HepG2 (cell line): Measurements from ENCODE around the gene CHRD. TPM values are rescaled to one million over a fixed set of nuclear protein-coding genes. Genes with fewer than 3 reads are reported as not detected.

Experiments used
- CBFB ChIP-seq: sonication (generic); formaldehyde crosslinking; IDR thresholded peaks from 2 replicates; pipeline ENCODE4 v1.4.0; 2020; ENCODE audit warnings: missing genetic modification reagents
- CBX2 ChIP-seq, 2 experiments: fragments of 200-600 bp in 1 of 2; sonication (generic); formaldehyde crosslinking in 1 of 2; IDR thresholded peaks; 2 replicates each; pipeline versions ENCODE4 v1.7.0 to v1.8.1; 2018 to 2022; ENCODE audit warnings: low read depth in 2 of 2, low read length in 1 of 2, mild to moderate bottlenecking in 1 of 2, missing genetic modification reagents in 1 of 2
- KDM5A ChIP-seq: fragments of 200-600 bp; sonication (generic); IDR thresholded peaks from 2 replicates; pipeline ENCODE4 v1.7.0; 2018; ENCODE audit warnings: antibody characterized with exemption, mild to moderate bottlenecking, low read length, borderline replicate concordance
- KLF16 ChIP-seq, 2 experiments: sonication (generic) in 1 of 2; formaldehyde crosslinking in 1 of 2; IDR thresholded peaks; 2 replicates each; pipeline versions ENCODE4 v1.6.1 to v1.8.0; 2016 to 2023; ENCODE audit warnings: missing genetic modification reagents in 2 of 2, missing compliant biosample characterization in 1 of 2
- MTF1 ChIP-seq: sonication (generic); formaldehyde crosslinking; IDR thresholded peaks from 2 replicates; pipeline ENCODE4 v1.5.0; 2020; ENCODE audit warnings: missing genetic modification reagents
- MXI1 ChIP-seq: IDR thresholded peaks from 3 replicates; pipeline ENCODE4 v1.6.1; 2012; ENCODE audit warnings: low read depth, low read length, inconsistent platforms, borderline replicate concordance
- NRL ChIP-seq: sonication (generic); formaldehyde crosslinking; IDR thresholded peaks from 2 replicates; pipeline ENCODE4 v1.5.0; 2020; ENCODE audit warnings: missing genetic modification reagents, mild to moderate bottlenecking, moderate library complexity, borderline replicate concordance
- PAF1 ChIP-seq: IDR thresholded peaks from 2 replicates; pipeline ENCODE4 v1.6.1; 2016; ENCODE audit warnings: missing genetic modification reagents, missing compliant biosample characterization
- RARA ChIP-seq: IDR thresholded peaks from 2 replicates; pipeline ENCODE4 v1.6.1; 2016; ENCODE audit warnings: missing genetic modification reagents, missing compliant biosample characterization
- RFX3 ChIP-seq: IDR thresholded peaks from 2 replicates; pipeline ENCODE4 v1.6.1; 2016; ENCODE audit warnings: missing biosample characterization, missing genetic modification reagents
- RNF2 ChIP-seq: fragments of 450-650 bp; conservative IDR thresholded peaks from 2 replicates; pipeline ENCODE4 v1.6.1; 2016; ENCODE audit warnings: low read depth
- SIN3A ChIP-seq: IDR thresholded peaks from 2 replicates; pipeline ENCODE4 v1.6.1; 2011; ENCODE audit warnings: low read depth, mild to moderate bottlenecking, control low read depth, low read length, borderline replicate concordance
- SP140L ChIP-seq: sonication (generic); formaldehyde crosslinking; IDR thresholded peaks from 2 replicates; pipeline ENCODE4 v1.4.0; 2020; ENCODE audit warnings: missing genetic modification reagents, borderline replicate concordance
- STAT5B ChIP-seq: sonication (generic); formaldehyde crosslinking; IDR thresholded peaks from 2 replicates; pipeline ENCODE4 v1.4.0; 2020; ENCODE audit warnings: missing genetic modification reagents
- TCF7 ChIP-seq: sonication (generic); IDR thresholded peaks from 2 replicates; pipeline ENCODE4 v1.6.1; 2016; ENCODE audit warnings: antibody characterized with exemption, low read depth
- THYN1 ChIP-seq: sonication (generic); formaldehyde crosslinking; IDR thresholded peaks from 2 replicates; pipeline ENCODE4 v1.8.1; 2023; ENCODE audit warnings: low read depth, mild to moderate bottlenecking, moderate library complexity, missing genetic modification reagents, borderline replicate concordance
- WIZ ChIP-seq: sonication (generic); formaldehyde crosslinking; IDR thresholded peaks from 2 replicates; pipeline ENCODE4 v1.5.1; 2020; ENCODE audit warnings: mild to moderate bottlenecking, missing genetic modification reagents
- ZNF207 ChIP-seq: fragments of 450-650 bp; IDR thresholded peaks from 2 replicates; pipeline ENCODE4 v1.6.1; 2016; ENCODE audit warnings: antibody characterized with exemption, borderline replicate concordance
- ZNF224 ChIP-seq: sonication (generic); formaldehyde crosslinking; IDR thresholded peaks from 2 replicates; pipeline ENCODE4 v1.5.0; 2020; ENCODE audit warnings: mild to moderate bottlenecking, missing genetic modification reagents
- ZNF30 ChIP-seq: sonication (generic); formaldehyde crosslinking; IDR thresholded peaks from 2 replicates; pipeline ENCODE4 v1.5.0; 2020; ENCODE audit warnings: mild to moderate bottlenecking, missing genetic modification reagents
- ZNF556 ChIP-seq: sonication (generic); formaldehyde crosslinking; IDR thresholded peaks from 2 replicates; pipeline ENCODE4 v1.4.0; 2020; ENCODE audit warnings: mild to moderate bottlenecking, missing genetic modification reagents, borderline replicate concordance
- ZNF564 ChIP-seq: sonication (generic); formaldehyde crosslinking; IDR thresholded peaks from 2 replicates; pipeline ENCODE4 v1.8.1; 2023; ENCODE audit warnings: mild to moderate bottlenecking, missing genetic modification reagents
- ZNF839 ChIP-seq: sonication (generic); formaldehyde crosslinking; IDR thresholded peaks from 2 replicates; pipeline ENCODE4 v1.4.0; 2020; ENCODE audit warnings: missing genetic modification reagents, mild to moderate bottlenecking, borderline replicate concordance
- ZNF850 ChIP-seq: sonication (generic); formaldehyde crosslinking; conservative IDR thresholded peaks from 2 replicates; pipeline ENCODE4 v1.9.0; 2021; ENCODE audit warnings: mild to moderate bottlenecking, missing genetic modification reagents
- ZSCAN30 ChIP-seq: sonication (generic); formaldehyde crosslinking; IDR thresholded peaks from 2 replicates; pipeline ENCODE4 v1.5.0; 2020; ENCODE audit warnings: mild to moderate bottlenecking, missing genetic modification reagents
- polyA plus RNA-seq, 8 experiments: library from polyadenylated mRNA; depleted of rRNA in 3 of 8; stranded (reverse) in 7 of 8; unstranded in 1 of 8; fragments of >200 nt; fragmentation: Illumina TruSeq in 4 of 8; extraction: Trizol in 4 of 8; gene quantifications; 2 replicates each; pipeline versions ENCODE4 v1.2.1 to v1.2.3, GENCODE V29; 2011 to 2016; ENCODE audit warnings: low read depth in 4 of 8, missing spikeins in 1 of 8, mixed read lengths in 1 of 8; ENCODE audit not compliant: insufficient read depth in 1 of 8
- total RNA-seq, 5 experiments: library from RNA; depleted of rRNA; stranded (reverse); fragments of >200 nt; fragmentation: Illumina TruSeq; extraction: Trizol; gene quantifications; 2 replicates each; pipeline ENCODE4 v1.2.3, GENCODE V29; 2016; ENCODE audit warnings: low read depth in 1 of 5
- TF ChIP-seq, protein P1 (sequence below): sonication (generic); formaldehyde crosslinking; IDR thresholded peaks from 2 replicates; pipeline ENCODE4 v1.4.0; 2020; ENCODE audit warnings: missing genetic modification reagents, borderline replicate concordance
- TF ChIP-seq, protein P2 (sequence below): sonication (generic); formaldehyde crosslinking; IDR thresholded peaks from 2 replicates; pipeline ENCODE4 v1.8.1; 2023; ENCODE audit warnings: missing genetic modification reagents, mild to moderate bottlenecking, borderline replicate concordance
- TF ChIP-seq, protein P3 (sequence below): sonication (generic); formaldehyde crosslinking; IDR thresholded peaks from 2 replicates; pipeline ENCODE4 v1.4.0; 2020; ENCODE audit warnings: mild to moderate bottlenecking, low read depth, missing genetic modification reagents

The CHRD gene
- total and polyA plus RNA-seq, 2 of the 13 experiments (the other 11 are each of a cell fraction or from before 2014, with no cell fraction given) = 22.2 to 35.2 TPM

DNA sequence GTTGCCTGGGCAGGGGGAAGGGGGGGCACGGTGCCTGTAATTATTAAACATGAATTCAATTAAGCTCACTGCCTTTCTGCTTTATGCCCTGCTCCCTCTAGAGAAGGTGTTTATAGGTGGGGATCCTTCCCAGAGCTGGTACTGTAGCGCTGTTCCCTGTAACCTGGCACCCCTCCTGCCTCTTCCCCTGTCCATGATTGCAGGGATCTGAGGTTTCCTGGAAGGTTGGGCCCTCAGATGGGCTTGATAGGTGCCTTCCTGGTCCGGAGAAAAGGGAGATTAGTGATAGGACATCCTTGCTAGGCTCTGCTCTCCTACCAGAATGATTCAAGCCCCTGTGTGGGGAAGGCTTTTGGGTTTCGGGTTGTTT, 44.6 kb upstream of the CHRD start (continued):
- TF ChIP-seq, protein P1, sequence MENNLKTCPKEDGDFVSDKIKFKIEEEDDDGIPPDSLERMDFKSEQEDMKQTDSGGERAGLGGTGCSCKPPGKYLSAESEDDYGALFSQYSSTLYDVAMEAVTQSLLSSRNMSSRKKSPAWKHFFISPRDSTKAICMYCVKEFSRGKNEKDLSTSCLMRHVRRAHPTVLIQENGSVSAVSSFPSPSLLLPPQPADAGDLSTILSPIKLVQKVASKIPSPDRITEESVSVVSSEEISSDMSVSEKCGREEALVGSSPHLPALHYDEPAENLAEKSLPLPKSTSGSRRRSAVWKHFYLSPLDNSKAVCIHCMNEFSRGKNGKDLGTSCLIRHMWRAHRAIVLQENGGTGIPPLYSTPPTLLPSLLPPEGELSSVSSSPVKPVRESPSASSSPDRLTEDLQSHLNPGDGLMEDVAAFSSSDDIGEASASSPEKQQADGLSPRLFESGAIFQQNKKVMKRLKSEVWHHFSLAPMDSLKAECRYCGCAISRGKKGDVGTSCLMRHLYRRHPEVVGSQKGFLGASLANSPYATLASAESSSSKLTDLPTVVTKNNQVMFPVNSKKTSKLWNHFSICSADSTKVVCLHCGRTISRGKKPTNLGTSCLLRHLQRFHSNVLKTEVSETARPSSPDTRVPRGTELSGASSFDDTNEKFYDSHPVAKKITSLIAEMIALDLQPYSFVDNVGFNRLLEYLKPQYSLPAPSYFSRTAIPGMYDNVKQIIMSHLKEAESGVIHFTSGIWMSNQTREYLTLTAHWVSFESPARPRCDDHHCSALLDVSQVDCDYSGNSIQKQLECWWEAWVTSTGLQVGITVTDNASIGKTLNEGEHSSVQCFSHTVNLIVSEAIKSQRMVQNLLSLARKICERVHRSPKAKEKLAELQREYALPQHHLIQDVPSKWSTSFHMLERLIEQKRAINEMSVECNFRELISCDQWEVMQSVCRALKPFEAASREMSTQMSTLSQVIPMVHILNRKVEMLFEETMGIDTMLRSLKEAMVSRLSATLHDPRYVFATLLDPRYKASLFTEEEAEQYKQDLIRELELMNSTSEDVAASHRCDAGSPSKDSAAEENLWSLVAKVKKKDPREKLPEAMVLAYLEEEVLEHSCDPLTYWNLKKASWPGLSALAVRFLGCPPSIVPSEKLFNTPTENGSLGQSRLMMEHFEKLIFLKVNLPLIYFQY (CRISPR knock-in tag) = no peak
- TF ChIP-seq THYN1 (CRISPR knock-in tag) (no peak), CBFB (no peak), ZSCAN30 (CRISPR knock-in tag) (no peak), TCF7 (no peak), STAT5B (CRISPR knock-in tag) (no peak), WIZ (CRISPR knock-in tag) (no peak), MTF1 (CRISPR knock-in tag) (no peak), RARA (no peak), ZNF207 (no peak), ZNF556 (CRISPR knock-in tag) (0 out of 2 replicates have a peak, but pooled peaks have one; percentile 16), MXI1 (no peak), ZNF850 (CRISPR knock-in tag) (no peak), NRL (CRISPR knock-in tag) (no peak), ZNF839 (CRISPR knock-in tag) (no peak), RNF2 (no peak), KLF16 (CRISPR knock-in tag; IDR thresholded peaks at IDR 0.05) (no peak), ZNF224 (CRISPR knock-in tag) (no peak), ZNF30 (CRISPR knock-in tag) (no peak), CBX2 (IDR thresholded peaks at IDR 0.05; ENCODE audit: low read depth, low read length) (no peak), CBX2 (CRISPR knock-in tag; IDR thresholded peaks at IDR 0.05; ENCODE audit: low read depth) (no peak), RFX3 (CRISPR knock-in tag) (no peak), ZNF564 (CRISPR knock-in tag) (no peak), KDM5A (no peak), SIN3A (peak; percentile 2; the same call in 1 of the 2 replicates), SP140L (CRISPR knock-in tag) (0 out of 2 replicates have a peak, but pooled peaks have one; percentile 21), PAF1 (peak; percentile 89; the same call in 1 of the 2 replicates)
- TF ChIP-seq, protein P2, sequence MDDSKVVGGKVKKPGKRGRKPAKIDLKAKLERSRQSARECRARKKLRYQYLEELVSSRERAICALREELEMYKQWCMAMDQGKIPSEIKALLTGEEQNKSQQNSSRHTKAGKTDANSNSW (CRISPR knock-in tag) = no peak
- TF ChIP-seq, protein P3, sequence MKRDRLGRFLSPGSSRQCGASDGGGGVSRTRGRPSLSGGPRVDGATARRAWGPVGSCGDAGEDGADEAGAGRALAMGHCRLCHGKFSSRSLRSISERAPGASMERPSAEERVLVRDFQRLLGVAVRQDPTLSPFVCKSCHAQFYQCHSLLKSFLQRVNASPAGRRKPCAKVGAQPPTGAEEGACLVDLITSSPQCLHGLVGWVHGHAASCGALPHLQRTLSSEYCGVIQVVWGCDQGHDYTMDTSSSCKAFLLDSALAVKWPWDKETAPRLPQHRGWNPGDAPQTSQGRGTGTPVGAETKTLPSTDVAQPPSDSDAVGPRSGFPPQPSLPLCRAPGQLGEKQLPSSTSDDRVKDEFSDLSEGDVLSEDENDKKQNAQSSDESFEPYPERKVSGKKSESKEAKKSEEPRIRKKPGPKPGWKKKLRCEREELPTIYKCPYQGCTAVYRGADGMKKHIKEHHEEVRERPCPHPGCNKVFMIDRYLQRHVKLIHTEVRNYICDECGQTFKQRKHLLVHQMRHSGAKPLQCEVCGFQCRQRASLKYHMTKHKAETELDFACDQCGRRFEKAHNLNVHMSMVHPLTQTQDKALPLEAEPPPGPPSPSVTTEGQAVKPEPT (CRISPR knock-in tag) = 0 out of 2 replicates have a peak, but pooled peaks have one; percentile 33
